AG20443 (cell line): ENCODE measurements around the gene SETD3.

Source experiments
- DNase-seq: peaks from one replicate; pipeline ENCODE4 v3.0.0; 2012; ENCODE audit warnings: low spot score, mixed read lengths

The SETD3 gene

GRCh38 chr14:99516871-99517642 is 36.4 kb upstream of the SETD3 start:
- DNase-seq = no peak

DNA sequence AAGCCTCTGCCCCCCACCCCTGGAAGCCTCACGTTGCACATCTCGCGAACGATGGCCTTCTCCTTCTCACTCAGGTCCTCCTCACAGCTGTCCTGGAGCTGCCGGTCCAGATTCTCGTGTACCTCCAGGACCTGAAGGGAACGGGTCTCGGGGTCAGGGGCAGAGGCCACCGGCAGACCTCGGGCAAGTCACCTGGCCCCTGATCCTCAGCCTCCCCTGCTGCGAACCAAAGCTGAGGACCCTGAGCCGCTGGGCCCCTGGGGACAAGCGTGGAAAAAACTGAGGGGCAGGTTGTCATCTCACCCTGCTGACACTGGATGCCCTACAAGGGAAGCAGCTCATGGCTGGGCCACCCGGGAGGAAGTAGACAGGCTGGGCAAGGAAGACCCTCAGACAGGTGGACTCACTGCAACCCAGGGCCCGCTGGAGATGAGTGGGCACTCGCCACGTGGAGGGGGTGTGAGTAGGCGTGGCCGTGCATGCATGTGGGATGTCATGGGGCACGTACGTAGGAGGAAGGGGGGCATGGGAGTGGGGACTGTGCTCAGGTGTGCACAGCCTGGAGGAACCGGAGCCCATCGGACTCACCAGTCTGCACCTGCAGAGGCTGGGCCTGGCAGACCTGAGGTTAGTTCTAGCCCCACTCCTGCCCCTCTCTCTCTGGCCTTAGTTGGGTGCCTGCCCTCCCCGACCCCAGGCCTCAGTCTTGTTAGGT is 35.7 kb upstream of the SETD3 start:
- DNase-seq = no peak

DNA sequence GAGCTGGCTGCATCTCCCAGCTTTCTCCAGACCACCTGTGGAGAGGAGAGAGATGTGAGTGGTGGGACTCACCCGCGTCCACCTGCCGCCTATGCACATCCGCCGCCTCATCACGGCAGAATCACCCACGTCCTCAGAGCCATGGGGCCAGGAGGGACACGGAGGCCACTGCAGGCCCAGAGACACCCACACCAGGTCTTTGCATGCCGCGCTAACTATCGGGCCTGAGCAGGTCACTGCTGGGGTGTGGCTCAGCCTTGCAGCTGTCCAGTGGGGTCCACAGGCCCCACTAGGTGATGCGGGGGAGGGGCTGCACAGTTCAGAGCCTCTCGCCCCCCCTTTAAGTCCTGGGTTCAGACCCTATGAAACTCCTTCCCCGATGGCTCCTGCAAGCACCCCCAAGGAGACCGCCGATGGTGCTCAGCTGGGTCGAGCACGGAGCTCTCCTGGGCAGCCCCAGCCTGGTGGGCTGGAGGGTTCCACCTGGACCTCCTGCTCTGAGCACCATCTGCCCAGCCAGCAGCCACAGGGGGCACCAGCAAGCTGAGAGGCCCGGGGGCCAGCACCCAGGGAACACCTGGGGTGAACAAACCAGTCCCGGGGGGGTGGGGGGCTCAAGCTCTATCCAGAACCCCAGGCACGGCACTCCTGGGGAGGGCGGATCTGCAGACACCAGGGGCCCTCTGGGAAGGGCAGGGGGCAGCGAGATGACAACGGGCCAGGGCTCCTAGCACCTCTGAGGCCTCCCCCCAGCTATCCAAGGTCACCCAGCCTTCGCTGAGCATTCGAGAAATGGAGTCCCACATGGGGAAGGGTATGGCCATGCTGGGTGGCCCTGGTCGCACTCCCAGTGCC is 34.9 kb upstream of the SETD3 start:
- DNase-seq = no peak

GRCh38 chr14:99514552-99515300 is 34.1 kb upstream of the SETD3 start:
- DNase-seq = no peak

DNA sequence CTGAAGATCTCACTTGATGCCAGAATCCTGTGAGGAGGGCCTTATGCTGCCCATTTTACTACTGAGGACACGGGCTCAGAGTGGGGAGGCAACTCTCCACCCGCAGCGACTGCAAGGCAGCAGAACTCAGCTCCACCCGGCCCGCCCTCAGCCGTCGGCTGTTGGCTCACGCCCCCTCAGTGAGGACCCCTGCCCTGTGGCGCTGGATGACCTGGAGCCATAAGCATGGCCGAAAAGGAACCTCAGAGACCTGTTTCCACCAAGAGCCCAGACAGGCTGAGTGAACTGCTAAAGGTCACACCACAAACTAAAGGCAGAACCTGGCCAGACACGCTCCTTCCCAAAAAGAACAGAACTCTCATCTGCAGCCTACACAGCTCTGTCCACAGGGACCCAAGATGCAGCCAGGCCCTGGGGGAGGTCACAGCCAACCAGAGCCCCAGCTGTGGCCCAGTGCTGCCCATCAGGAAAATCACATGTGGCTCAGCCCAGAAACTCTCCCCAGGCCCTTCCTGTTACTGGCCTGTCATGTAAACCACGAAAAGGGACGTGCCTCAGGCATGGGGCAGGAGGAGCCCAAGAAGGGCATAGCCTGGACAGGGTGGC is 33.4 kb upstream of the SETD3 start:
- DNase-seq = no peak

GRCh38 chr14:99513183-99513694 is 32.6 kb upstream of the SETD3 start:
- DNase-seq = no peak

DNA sequence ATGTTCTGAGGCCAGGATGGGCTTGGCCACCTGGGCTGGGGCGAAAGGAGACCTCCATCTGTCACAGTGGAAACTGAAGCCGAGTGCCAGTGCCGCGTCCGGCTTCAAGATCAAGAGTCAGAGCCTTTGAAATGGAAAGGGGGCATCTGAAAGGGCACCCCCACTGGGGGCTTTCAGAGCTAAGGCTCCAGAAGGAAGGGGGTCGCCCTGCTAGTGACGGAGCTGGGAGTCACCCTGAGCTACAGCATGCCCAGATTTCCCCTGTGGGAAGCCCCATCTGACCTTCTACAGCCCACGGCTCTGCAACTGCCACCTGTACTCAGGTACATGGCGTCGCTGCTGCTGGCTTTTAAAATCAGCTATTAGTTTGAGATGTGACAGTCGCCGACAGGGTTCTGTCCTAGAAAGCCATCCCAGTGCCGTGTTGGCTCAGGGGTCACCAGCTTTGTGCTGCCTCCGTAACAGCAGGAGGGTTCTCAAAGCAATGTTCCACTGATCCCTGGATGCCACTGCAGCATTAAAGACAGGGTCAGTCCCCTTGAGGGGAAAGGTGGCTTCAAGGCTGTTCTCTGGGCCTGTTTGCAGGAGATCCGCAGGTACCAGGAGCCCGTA is 32.0 kb upstream of the SETD3 start:
- DNase-seq = no peak

GRCh38 chr14:99512110-99512449 is 31.4 kb upstream of the SETD3 start:
- DNase-seq = no peak

DNA sequence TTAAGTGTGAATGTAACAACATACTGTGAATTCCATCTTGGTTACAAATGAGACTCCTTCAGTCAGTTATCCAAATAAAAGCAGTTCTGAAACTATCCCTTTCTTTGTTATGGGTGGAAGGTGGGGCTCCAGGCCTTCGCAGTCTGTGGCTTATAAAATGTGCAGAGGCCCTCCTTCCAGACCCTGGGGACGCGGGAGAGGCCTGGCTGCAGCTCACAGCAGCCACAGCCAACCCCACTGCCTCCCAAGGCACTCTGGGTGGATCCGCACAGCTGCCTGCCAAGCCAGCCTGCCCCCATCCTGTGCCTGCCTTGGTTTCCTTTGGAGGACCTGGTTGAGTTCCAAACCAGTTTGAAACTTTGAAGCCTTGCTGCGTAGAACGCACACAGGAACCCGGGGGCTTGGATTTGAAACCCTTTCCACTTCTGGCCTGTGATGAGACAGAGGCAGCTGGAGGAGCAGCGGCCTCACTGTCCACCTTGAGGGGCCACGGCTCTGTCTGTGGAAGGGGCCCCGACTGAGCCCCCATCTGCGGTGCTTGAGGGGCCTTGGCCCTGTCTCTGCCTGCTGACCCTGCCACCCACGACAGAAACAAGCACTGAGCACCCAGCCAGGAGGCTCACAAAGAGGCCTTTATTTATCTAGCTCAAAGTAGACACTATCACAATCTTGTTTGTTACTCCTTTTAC is 30.9 kb upstream of the SETD3 start:
- peak; percentile 52 for DNase-seq

DNA sequence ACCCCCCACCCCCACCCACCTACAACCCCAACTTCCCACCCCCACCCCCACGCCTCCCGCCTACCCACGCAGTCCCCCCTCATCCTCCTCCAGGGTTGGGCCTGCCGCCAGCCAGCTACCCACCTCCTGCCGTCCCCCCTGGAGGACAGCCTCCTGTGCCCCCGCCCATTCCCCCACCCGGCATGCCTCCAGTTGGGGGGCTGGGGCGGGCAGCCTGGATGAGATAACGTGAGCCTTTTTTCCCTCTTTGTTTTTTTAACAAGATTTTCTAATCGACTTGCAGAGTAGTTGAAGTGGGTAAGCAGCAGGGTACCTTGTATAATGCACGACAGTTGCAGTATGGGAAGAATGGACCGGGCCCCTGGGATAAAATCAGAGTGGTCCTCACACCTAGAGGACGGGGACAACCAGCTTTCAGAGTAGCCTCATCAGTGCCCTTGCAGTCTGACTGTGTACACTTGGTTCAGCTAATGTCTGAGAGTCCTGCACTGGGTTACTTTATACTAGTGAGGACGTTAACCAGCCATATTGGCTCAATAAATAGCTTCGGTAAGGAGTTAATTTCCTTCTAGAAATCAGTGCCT is 30.0 kb upstream of the SETD3 start:
- DNase-seq = no peak

- DNase-seq = no peak
Measured at GRCh38 chr14:99509871-99510555, 29.4 kb upstream of the SETD3 start.

DNA sequence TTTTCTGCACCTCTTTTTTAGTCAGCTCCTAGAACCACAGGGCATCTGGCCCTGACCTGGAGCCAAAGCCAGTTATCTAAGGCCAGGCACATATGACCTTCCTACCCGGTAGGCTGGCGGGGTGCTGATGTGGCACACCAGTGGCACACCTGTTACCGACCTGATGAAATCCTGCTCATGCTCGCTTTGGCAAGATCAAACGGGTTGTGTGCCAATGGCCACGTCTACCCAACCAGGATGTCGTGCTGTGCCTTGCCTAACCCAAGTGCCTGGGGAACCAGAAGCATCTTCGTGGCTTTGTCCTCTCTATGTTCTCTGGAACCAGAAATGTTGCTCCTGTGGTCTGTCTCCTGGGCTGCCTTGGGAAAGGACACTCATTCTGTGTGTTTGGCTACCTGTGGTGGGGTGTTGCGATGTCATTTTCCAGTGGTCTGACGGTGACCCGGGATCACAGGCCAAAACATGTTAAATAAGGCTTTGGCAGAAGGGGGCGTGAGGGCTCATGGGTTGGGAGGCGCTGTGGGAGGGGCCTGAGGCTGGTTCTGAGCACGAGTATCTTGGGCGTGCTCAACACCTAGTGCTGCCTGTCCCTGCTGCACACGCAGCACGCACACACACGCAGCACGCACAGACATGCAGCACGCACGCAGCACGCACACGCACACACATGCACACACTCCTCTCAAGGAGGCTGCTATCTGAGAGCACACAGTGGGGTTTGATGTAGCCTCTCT is 28.4 kb upstream of the SETD3 start:
- no peak for DNase-seq

DNA sequence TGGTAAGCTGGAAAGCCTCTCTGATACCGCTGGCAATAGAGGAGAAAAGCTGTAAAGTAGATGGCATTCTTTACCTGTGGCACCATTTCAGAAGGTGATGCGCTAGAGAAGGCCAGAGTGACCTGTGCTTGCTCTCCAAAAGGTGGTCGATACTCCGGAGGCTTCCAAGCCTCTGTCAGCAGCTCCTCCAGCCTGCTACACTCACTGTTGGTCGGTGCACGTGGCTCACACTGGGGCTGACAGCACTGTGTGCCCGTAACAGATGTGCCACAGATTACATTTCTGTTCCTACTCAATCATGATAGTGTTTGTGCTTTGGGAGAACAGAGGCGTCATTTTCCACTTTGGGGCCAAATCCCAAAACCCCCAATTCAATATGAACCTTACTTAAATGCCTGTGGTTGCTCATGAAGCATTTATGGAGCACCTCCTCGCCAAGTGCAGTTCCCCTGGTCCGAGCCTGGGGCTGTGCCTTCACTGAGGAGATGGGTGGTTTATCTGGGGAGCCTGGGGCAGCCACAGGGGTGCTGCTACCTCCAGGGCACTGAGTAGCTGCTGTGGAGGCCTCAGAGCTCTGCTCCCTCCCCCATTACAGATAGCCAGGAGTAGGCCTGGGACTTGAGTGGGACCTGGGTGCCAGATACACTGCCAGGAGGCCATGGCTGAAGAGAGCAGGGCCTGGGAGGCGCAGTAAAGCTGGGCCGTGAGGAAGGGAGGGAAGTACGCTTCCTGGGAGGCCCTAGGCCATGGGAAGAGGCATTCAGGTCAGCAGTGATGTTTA is 27.4 kb upstream of the SETD3 start:
- no peak for DNase-seq

DNA sequence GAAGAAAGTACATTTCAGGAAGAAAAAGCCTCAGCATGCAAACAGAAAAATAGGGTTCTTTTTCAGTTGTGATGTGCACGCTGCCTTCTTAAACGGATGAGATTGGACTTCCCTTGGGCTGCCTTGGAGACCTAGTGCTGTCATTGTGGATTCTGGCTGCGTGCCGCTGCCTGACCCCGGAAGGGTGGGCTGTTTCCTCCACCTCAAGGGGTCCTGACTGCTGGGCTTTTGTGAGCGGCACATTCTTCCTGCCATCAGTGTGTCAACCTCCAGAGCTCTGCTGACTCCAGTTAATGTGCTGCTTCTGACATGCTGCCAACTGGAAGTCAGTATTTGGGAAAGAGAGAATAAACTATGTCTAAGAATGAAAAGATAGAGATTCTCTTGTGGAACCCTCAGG is 25.6 kb upstream of the SETD3 start:
- DNase-seq = no peak

DNA sequence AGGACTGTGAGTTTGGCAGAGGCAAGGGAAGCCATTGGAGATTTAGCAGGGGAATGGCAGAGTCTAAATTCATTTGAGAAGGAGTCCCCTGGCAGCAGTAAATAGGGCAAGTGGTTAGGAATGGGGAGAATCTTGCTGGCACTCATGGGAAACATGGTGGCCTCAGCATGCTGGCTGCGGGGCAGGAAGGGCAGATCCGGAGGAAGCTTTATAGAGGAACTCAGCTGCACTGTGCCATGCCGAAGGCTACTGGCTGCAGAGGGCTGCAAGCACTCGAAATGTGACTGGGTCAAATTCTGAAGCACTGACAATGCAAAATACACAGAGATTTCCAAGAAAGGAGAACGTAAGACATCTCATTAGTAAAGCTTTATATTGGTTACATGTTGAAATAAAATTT is 24.4 kb upstream of the SETD3 start:
- no peak for DNase-seq

- no peak for DNase-seq
Measured at GRCh38 chr14:99503848-99504453, 23.3 kb upstream of the SETD3 start.

- no peak for DNase-seq
Measured at GRCh38 chr14:99502989-99503421, 22.3 kb upstream of the SETD3 start.
